IMR-90 (cell line): Measurements from ENCODE around the gene COL15A1. TPM values are rescaled to one million over a fixed set of nuclear protein-coding genes. Genes with fewer than 3 reads are reported as not detected.

ENCODE experiments used
- ATAC-seq: fragments of 200-7000 bp; cut with Tn5 transposase; 2 replicates; pipeline ENCODE4 v1.9.1; 2020; ENCODE audit warnings: low read depth, mild to moderate bottlenecking, moderate library complexity
- BruUV-seq: library from RNA; stranded (reverse); fragments of 400-500 nt; replicated peaks from 2 replicates; lab custom pipeline; 2021; lab: Mats Ljungman, UMichigan
- CTCF ChIA-PET: fragments of 300-600 bp; formaldehyde crosslinking; extraction: SDS; loops from one replicate; lab custom pipeline; 2021; ENCODE audit warnings: antibody characterized with exemption; lab: Yijun Ruan, JAX
- POLR2A ChIA-PET: fragments of 300-600 bp; sonication (Branson Sonifier 250); formaldehyde crosslinking; loops from one replicate; lab custom pipeline; 2022; ENCODE audit warnings: antibody characterized with exemption; ENCODE audit not compliant: unreplicated experiment; lab: Charles Lee
- DNase-seq: peaks from one replicate; pipeline ENCODE4 v3.0.0; 2013
- H2AFZ ChIP-seq: replicated peaks from 2 replicates; pipeline ENCODE3; 2013; ENCODE audit warnings: low read length, mild to moderate bottlenecking; ENCODE audit not compliant: poor library complexity
- H2AK5ac ChIP-seq: 2 replicates; pipeline ENCODE4 v1.6.1; 2013; ENCODE audit warnings: low read depth, low read length, inconsistent platforms
- H2AK9ac ChIP-seq: replicated peaks from 2 replicates; pipeline ENCODE3; 2013; ENCODE audit warnings: mild to moderate bottlenecking, low read depth, low read length, moderate library complexity; ENCODE audit not compliant: poor library complexity
- H2BK120ac ChIP-seq: 2 replicates; pipeline ENCODE4 v1.6.1; 2013; ENCODE audit warnings: low read depth, low read length, inconsistent platforms
- H2BK15ac ChIP-seq: 3 replicates; pipeline ENCODE4 v1.6.1; 2013; ENCODE audit warnings: low read depth, low read length, inconsistent platforms
- H2BK20ac ChIP-seq: 2 replicates; pipeline ENCODE4 v1.6.1; 2013; ENCODE audit warnings: low read depth, mild to moderate bottlenecking, inconsistent platforms, low read length, moderate library complexity
- H2BK5ac ChIP-seq: 2 replicates; pipeline ENCODE4 v1.6.1; 2013; ENCODE audit warnings: mild to moderate bottlenecking, low read depth, low read length, inconsistent platforms; ENCODE audit not compliant: poor library complexity, severe bottlenecking
- H3K14ac ChIP-seq: replicated peaks from 2 replicates; pipeline ENCODE4 v1.6.1; 2013; ENCODE audit warnings: low read depth, low read length, inconsistent platforms
- H3K18ac ChIP-seq: 2 replicates; pipeline ENCODE4 v1.6.1; 2013; ENCODE audit warnings: low read depth, low read length, control low read depth
- H3K23ac ChIP-seq: 2 replicates; pipeline ENCODE4 v1.6.1; 2013; ENCODE audit warnings: low read depth, low read length, inconsistent platforms
- H3K27ac ChIP-seq: 2 replicates; pipeline ENCODE4 v1.5.1; 2013; ENCODE audit warnings: mild to moderate bottlenecking, control low read depth, low read length; ENCODE audit not compliant: insufficient read depth
- H3K27me3 ChIP-seq: 2 replicates; pipeline ENCODE4 v1.6.1; 2013; ENCODE audit warnings: low read length; ENCODE audit not compliant: control insufficient read depth, insufficient read depth
- H3K36me3 ChIP-seq: 2 replicates; pipeline ENCODE4 v1.6.1; 2013; ENCODE audit warnings: low read length, mixed read lengths; ENCODE audit not compliant: control insufficient read depth, insufficient read depth
- H3K4ac ChIP-seq: 2 replicates; pipeline ENCODE4 v1.6.1; 2013; ENCODE audit warnings: low read depth, low read length, inconsistent platforms
- H3K4me1 ChIP-seq: 2 replicates; pipeline ENCODE4 v1.6.1; 2013; ENCODE audit warnings: low read length, mixed read lengths; ENCODE audit not compliant: control insufficient read depth, insufficient read depth
- H3K4me2 ChIP-seq: 2 replicates; pipeline ENCODE4 v1.6.1; 2013; ENCODE audit warnings: low read depth, mild to moderate bottlenecking, control low read depth, low read length, moderate library complexity
- H3K4me3 ChIP-seq: 2 replicates; pipeline ENCODE4 v1.5.1; 2013; ENCODE audit warnings: low read depth, mild to moderate bottlenecking, control low read depth, low read length, moderate library complexity; ENCODE audit not compliant: insufficient read depth
- H3K56ac ChIP-seq: 2 replicates; pipeline ENCODE4 v1.6.1; 2013; ENCODE audit warnings: low read length, inconsistent platforms; ENCODE audit not compliant: insufficient read depth; ENCODE audit errors: extremely low read depth
- H3K79me1 ChIP-seq, 2 experiments: 2 replicates each; pipeline ENCODE4 v1.6.1; 2013; ENCODE audit warnings: low read length in 2 of 2, inconsistent platforms in 1 of 2, low read depth in 1 of 2
- H3K9ac ChIP-seq: 2 replicates; pipeline ENCODE4 v1.6.1; 2013; ENCODE audit warnings: low read depth, low read length, control low read depth
- H3K9me1 ChIP-seq: 2 replicates; pipeline ENCODE4 v1.6.1; 2013; ENCODE audit warnings: low read length, inconsistent platforms; ENCODE audit not compliant: insufficient read depth
- H3K9me3 ChIP-seq: 2 replicates; pipeline ENCODE4 v1.6.1; 2013; ENCODE audit warnings: low read length; ENCODE audit not compliant: control insufficient read depth, insufficient read depth
- H4K20me1 ChIP-seq: 2 replicates; pipeline ENCODE4 v1.6.1; 2013; ENCODE audit warnings: low read length, inconsistent platforms; ENCODE audit not compliant: insufficient read depth
- H4K5ac ChIP-seq: 2 replicates; pipeline ENCODE4 v1.6.1; 2013; ENCODE audit warnings: mild to moderate bottlenecking, low read depth, low read length, control low read depth
- H4K8ac ChIP-seq, 2 experiments: 2 replicates each; pipeline ENCODE4 v1.6.1; 2013; ENCODE audit warnings: low read depth in 2 of 2, low read length in 2 of 2, control low read depth in 1 of 2, inconsistent platforms in 1 of 2
- H4K91ac ChIP-seq: 2 replicates; pipeline ENCODE4 v1.6.1; 2013; ENCODE audit warnings: low read depth, low read length, inconsistent platforms; ENCODE audit not compliant: insufficient read depth
- BHLHE40 ChIP-seq: fragments of 150-350 bp; IDR thresholded peaks from 2 replicates; pipeline ENCODE4 v1.6.1; 2016; ENCODE audit warnings: mild to moderate bottlenecking, low read depth, low read length
- FOS ChIP-seq: fragments of 150-350 bp; IDR thresholded peaks from 2 replicates; pipeline ENCODE4 v1.6.1; 2016; ENCODE audit warnings: low read depth, low read length
- MAFK ChIP-seq: IDR thresholded peaks from 2 replicates; pipeline ENCODE4 v1.6.1; 2012; ENCODE audit warnings: low read depth, low read length, improper control_type of control experiment
- MAZ ChIP-seq: IDR thresholded peaks from 2 replicates; pipeline ENCODE4 v1.6.1; 2012; ENCODE audit warnings: low read depth, mild to moderate bottlenecking, low read length, improper control_type of control experiment, moderate library complexity, borderline replicate concordance
- MXI1 ChIP-seq: IDR thresholded peaks from 2 replicates; pipeline ENCODE4 v1.6.1; 2012; ENCODE audit warnings: low read depth, mild to moderate bottlenecking, low read length, moderate library complexity, borderline replicate concordance
- NFE2L2 ChIP-seq: fragments of 150-350 bp; IDR thresholded peaks from 2 replicates; pipeline ENCODE4 v1.6.1; 2016; ENCODE audit warnings: low read depth, mild to moderate bottlenecking, low read length
- POLR2A ChIP-seq: IDR thresholded peaks from 2 replicates; pipeline ENCODE4 v1.6.1; 2012; ENCODE audit warnings: mild to moderate bottlenecking, low read depth, low read length
- RAD21 ChIP-seq: IDR thresholded peaks from 2 replicates; pipeline ENCODE4 v1.6.1; 2012; ENCODE audit warnings: low read length, improper control_type of control experiment
- RCOR1 ChIP-seq: IDR thresholded peaks from 2 replicates; pipeline ENCODE4 v1.6.1; 2012; ENCODE audit warnings: mild to moderate bottlenecking, low read length, improper control_type of control experiment; ENCODE audit not compliant: insufficient replicate concordance
- RFX5 ChIP-seq: IDR thresholded peaks from 2 replicates; pipeline ENCODE4 v1.8.0; 2012; ENCODE audit warnings: low read depth, mild to moderate bottlenecking, low read length, moderate library complexity
- SMC3 ChIP-seq: fragments of 150-350 bp; IDR thresholded peaks from 2 replicates; pipeline ENCODE4 v1.6.1; 2016; ENCODE audit warnings: low read depth, mild to moderate bottlenecking, antibody characterized with exemption, low read length, moderate library complexity
- WGBS, 2 experiments: methylation state at CpG; one replicate each; pipeline versions ENCODE4 v1.1.5 to v1.1.7; 2013; ENCODE audit warnings: missing lambda C conversion rate in 2 of 2; ENCODE audit not compliant: insufficient read length in 1 of 2; ENCODE audit errors: extremely low coverage in 2 of 2; 5-methylcytosine and 5-hydroxymethylcytosine counted together
- dilution Hi-C: fragments of 300-500 bp; cut with HindIII; formaldehyde crosslinking; loops from one replicate; pipeline ENCODE4 v1.14.3; 2018; ENCODE audit warnings: low sequenced_read_pairs; ENCODE audit not compliant: unreplicated experiment
- in situ Hi-C: fragments of 300-500 bp; cut with MboI; formaldehyde crosslinking; loops from 3 replicates; pipeline ENCODE4 v1.14.3; 2019; ENCODE audit warnings: low sequenced_read_pairs, inconsistent platforms, mixed read lengths
- intact Hi-C: fragments of 100-400 bp; cut with micrococcal nuclease; formaldehyde crosslinking; loops from 2 replicates; pipeline ENCODE4 v1.10.0; 2022
- polyA plus RNA-seq, 3 experiments: library from polyadenylated mRNA; depleted of rRNA; stranded (reverse); fragments of >200 nt; gene quantifications; 2 replicates each; pipeline ENCODE4 v1.2.3, GENCODE V29; 2012; ENCODE audit warnings: low replicate concordance in 1 of 3
- total RNA-seq: library from RNA; depleted of rRNA; stranded (reverse); fragments of >200 nt; gene quantifications from 2 replicates; pipeline ENCODE4 v1.2.3, GENCODE V29; 2012
- TF ChIP-seq, protein P1 (sequence below): fragments of 150-350 bp; IDR thresholded peaks from 2 replicates; pipeline ENCODE4 v1.6.1; 2017; ENCODE audit warnings: mild to moderate bottlenecking, antibody characterized with exemption, low read length, low read depth
- TF ChIP-seq, protein P2 (sequence below): conservative IDR thresholded peaks from 2 replicates; pipeline ENCODE4 v1.5.1; 2012; ENCODE audit warnings: mild to moderate bottlenecking, low read depth, low read length, improper control_type of control experiment
- TF ChIP-seq, protein P3 (sequence below): fragments of 150-350 bp; IDR thresholded peaks from 2 replicates; pipeline ENCODE4 v1.6.1; 2016; ENCODE audit warnings: low read depth, mild to moderate bottlenecking, low read length, moderate library complexity, borderline replicate concordance

COL15A1 gene
- total and polyA plus RNA-seq, 2 of the 4 experiments (the other 2 are of a cell fraction): 2.2 to 3.7 TPM

DNA sequence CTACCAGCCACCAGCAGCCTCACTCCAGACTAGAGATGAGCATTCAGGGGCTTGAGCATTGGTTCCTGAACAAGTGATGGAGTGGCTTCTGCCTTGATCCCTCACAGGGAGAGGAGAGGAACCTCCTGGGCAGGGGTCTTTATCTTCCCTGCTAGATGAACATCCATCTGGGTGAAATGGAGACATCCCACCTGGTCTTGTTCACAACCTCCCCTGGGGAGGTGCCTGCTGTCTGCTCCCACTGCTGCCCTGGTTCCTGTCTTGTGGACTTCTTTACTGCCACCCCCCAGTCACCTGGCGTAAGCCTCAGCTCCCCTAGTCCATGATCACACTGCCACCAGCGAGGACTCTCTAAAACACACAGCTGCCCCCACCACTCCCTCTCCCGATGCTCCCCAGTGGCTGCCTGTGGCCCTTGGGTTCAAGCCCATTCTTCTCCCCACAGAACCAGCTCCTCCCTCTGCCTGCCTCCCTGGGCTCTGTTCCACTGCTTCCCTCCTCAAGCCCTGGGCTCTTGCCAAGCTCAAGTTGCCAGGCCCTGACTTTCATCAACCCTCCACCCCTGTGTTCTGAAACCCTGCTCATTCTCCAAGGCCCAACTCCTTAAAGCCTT is 51.5 kb downstream of the COL15A1 start:
- H2BK20ac ChIP-seq: 0 out of 2 replicates have a peak overlapping the region, but pooled peaks have one; percentile 29
- H2AK9ac ChIP-seq: no peak overlapping the region
- peaks cover 4% of the 10 kb centered on the region; the same call in 1 of the 2 replicates for H4K20me1 ChIP-seq
- ChIA-PET CTCF (interaction anchor here (0.8 to 1.1 kb wide), 3 partner anchors 134 to 146 kb away, joined by 3 to 4 read pairs (median 4); no protein-coding TSS in a partner anchor), POLR2A (no interaction called here)
- no peaks in the 10 kb centered on the region for H3K27me3 ChIP-seq
- H3K9me1 ChIP-seq: peaks cover 8% of the 10 kb centered on the region
- no peak overlapping the region for H3K9ac ChIP-seq
- H2AFZ ChIP-seq: peak overlapping the region; percentile 33
- H3K27ac ChIP-seq: no peak overlapping the region
- 0 out of 2 replicates have a peak overlapping the region, but pooled peaks have one; percentile 37 for H3K4ac ChIP-seq
- H3K4me1 ChIP-seq: peaks cover 12% of the 10 kb centered on the region
- in situ Hi-C loops (loop anchor here (5.0 kb wide), 1 partner anchor 138 kb away; no protein-coding TSS in a partner anchor), dilution Hi-C loops (no loop called here), intact Hi-C loops (no loop called here)
- no peak overlapping the region; the same call in 2 of the 3 replicates for H2BK15ac ChIP-seq
- DNase-seq: no peak
- H3K23ac ChIP-seq: no peak overlapping the region
- peak overlapping the region; percentile 3; the same call in 1 of the 2 replicates for H2AK5ac ChIP-seq
- no peak overlapping the region for H4K5ac ChIP-seq
- H3K56ac ChIP-seq: no peak overlapping the region
- no peak overlapping the region for H3K14ac ChIP-seq
- H2BK5ac ChIP-seq: no peak overlapping the region
- no peak overlapping the region for H3K4me2 ChIP-seq
- 62% methylated on average over 3 of the region's 3 CpGs; no CpG with 5 or more reads in 1 of the 2 experiments for WGBS, 2 experiments
- H2BK120ac ChIP-seq: 0 out of 2 replicates have a peak overlapping the region, but pooled peaks have one; percentile 7
- peak; percentile 24 for ATAC-seq
- no peak overlapping the region for H4K8ac ChIP-seq
- H3K9me3 ChIP-seq: peaks cover 2% of the 10 kb centered on the region; the same call in 1 of the 2 replicates
- no TSS peak for BruUV-seq
- no peak overlapping the region; the same call in 1 of the 2 replicates for H3K18ac ChIP-seq
- H3K79me1 ChIP-seq: peaks cover 0 to 3% of the 10 kb centered on the region in 2 experiments; a peak in 1 of 4 replicates
- H4K91ac ChIP-seq: no peak overlapping the region
- no peak overlapping the region for H3K4me3 ChIP-seq
- H3K36me3 ChIP-seq: peaks cover 42% of the 10 kb centered on the region; the same call in 1 of the 2 replicates
- no peak for TF ChIP-seq MAFK
- TF ChIP-seq, protein P1, sequence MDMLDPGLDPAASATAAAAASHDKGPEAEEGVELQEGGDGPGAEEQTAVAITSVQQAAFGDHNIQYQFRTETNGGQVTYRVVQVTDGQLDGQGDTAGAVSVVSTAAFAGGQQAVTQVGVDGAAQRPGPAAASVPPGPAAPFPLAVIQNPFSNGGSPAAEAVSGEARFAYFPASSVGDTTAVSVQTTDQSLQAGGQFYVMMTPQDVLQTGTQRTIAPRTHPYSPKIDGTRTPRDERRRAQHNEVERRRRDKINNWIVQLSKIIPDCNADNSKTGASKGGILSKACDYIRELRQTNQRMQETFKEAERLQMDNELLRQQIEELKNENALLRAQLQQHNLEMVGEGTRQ: no peak
- no peak for TF ChIP-seq RCOR1
- no peak for TF ChIP-seq RFX5
- TF ChIP-seq, protein P2, sequence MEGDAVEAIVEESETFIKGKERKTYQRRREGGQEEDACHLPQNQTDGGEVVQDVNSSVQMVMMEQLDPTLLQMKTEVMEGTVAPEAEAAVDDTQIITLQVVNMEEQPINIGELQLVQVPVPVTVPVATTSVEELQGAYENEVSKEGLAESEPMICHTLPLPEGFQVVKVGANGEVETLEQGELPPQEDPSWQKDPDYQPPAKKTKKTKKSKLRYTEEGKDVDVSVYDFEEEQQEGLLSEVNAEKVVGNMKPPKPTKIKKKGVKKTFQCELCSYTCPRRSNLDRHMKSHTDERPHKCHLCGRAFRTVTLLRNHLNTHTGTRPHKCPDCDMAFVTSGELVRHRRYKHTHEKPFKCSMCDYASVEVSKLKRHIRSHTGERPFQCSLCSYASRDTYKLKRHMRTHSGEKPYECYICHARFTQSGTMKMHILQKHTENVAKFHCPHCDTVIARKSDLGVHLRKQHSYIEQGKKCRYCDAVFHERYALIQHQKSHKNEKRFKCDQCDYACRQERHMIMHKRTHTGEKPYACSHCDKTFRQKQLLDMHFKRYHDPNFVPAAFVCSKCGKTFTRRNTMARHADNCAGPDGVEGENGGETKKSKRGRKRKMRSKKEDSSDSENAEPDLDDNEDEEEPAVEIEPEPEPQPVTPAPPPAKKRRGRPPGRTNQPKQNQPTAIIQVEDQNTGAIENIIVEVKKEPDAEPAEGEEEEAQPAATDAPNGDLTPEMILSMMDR: no peak
- TF ChIP-seq, protein P3, sequence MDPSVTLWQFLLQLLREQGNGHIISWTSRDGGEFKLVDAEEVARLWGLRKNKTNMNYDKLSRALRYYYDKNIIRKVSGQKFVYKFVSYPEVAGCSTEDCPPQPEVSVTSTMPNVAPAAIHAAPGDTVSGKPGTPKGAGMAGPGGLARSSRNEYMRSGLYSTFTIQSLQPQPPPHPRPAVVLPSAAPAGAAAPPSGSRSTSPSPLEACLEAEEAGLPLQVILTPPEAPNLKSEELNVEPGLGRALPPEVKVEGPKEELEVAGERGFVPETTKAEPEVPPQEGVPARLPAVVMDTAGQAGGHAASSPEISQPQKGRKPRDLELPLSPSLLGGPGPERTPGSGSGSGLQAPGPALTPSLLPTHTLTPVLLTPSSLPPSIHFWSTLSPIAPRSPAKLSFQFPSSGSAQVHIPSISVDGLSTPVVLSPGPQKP: no peak
- no peak for TF ChIP-seq MAZ
- no peak for TF ChIP-seq RAD21
- TF ChIP-seq SMC3: no peak
- TF ChIP-seq MXI1: no peak
- no peak for TF ChIP-seq POLR2A
- TF ChIP-seq FOS: no peak
- no peak for TF ChIP-seq BHLHE40
- no peak for TF ChIP-seq NFE2L2
